SK-N-SH (cell line): Measurements from ENCODE around the gene MSRB1. TPM values are rescaled to one million over a fixed set of nuclear protein-coding genes. Genes with fewer than 3 reads are reported as not detected.

ENCODE experiments used
- CTCF ChIA-PET: fragments of 300-600, 350-600 bp; formaldehyde crosslinking; extraction: SDS; loops from one replicate; lab custom pipeline; 2021; lab: Yijun Ruan, JAX
- POLR2A ChIA-PET: fragments of 350-600 bp; sonication (Branson Sonifier 250); formaldehyde crosslinking; extraction: SDS; loops from one replicate; lab custom pipeline; 2020; ENCODE audit warnings: antibody characterized with exemption, inconsistent platforms; lab: Yijun Ruan, JAX
- DNase-seq: peaks from one replicate; pipeline ENCODE4 v3.0.0; 2012
- H2AFZ ChIP-seq: fragments of 200-600 bp; sonication (generic); 2 replicates; pipeline ENCODE4 v1.8.1; 2016; ENCODE audit warnings: antibody characterized with exemption, mild to moderate bottlenecking, low read depth
- H3F3A ChIP-seq: fragments of 200-600 bp; sonication (generic); replicated peaks from 2 replicates; pipeline ENCODE3; 2016; ENCODE audit warnings: antibody characterized with exemption, mild to moderate bottlenecking; ENCODE audit not compliant: insufficient read depth
- H3K27ac ChIP-seq, 2 experiments: fragments of 200-500 bp in 1 of 2; fragments of 200-600 bp in 1 of 2; sonication (Bioruptor generic) in 1 of 2; sonication (generic), shearing (Covaris generic) in 1 of 2; 2 replicates each; pipeline versions ENCODE4 v1.5.1 to v1.6.1; 2014 to 2016; ENCODE audit warnings: low read depth in 2 of 2, inconsistent platforms in 1 of 2, low read length in 1 of 2, mild to moderate bottlenecking in 1 of 2, mixed read lengths in 1 of 2
- H3K27me3 ChIP-seq: fragments of 200-600 bp; sonication (generic), shearing (Covaris generic); 2 replicates; pipeline ENCODE4 v1.6.1; 2016; ENCODE audit warnings: mixed run types; ENCODE audit not compliant: insufficient read depth
- H3K36me3 ChIP-seq, 2 experiments: fragments of 200-500 bp in 1 of 2; fragments of 200-600 bp in 1 of 2; sonication (Bioruptor generic) in 1 of 2; sonication (generic) in 1 of 2; replicated peaks in 1 of 2; 2 replicates each; pipeline versions ENCODE3 to v1.5.1; 2014 to 2016; ENCODE audit warnings: low read length in 1 of 2, mild to moderate bottlenecking in 1 of 2; ENCODE audit not compliant: insufficient read depth in 2 of 2, control insufficient read depth in 1 of 2
- H3K4me1 ChIP-seq, 2 experiments: fragments of 200-500 bp in 1 of 2; fragments of 200-600 bp in 1 of 2; sonication (Bioruptor generic) in 1 of 2; sonication (generic), shearing (Covaris generic) in 1 of 2; 2 replicates each; pipeline versions ENCODE4 v1.5.1 to v1.6.1; 2014 to 2016; ENCODE audit warnings: low read depth in 1 of 2, low read length in 1 of 2, mixed run types in 1 of 2; ENCODE audit not compliant: insufficient read depth in 2 of 2, control insufficient read depth in 1 of 2
- H3K4me2 ChIP-seq: fragments of 200-600 bp; sonication (generic), shearing (Covaris generic); 2 replicates; pipeline ENCODE4 v1.6.1; 2017; ENCODE audit warnings: mixed run types
- H3K4me3 ChIP-seq, 2 experiments: fragments of 200-500 bp in 1 of 2; fragments of 200-600 bp in 1 of 2; sonication (Bioruptor generic) in 1 of 2; sonication (generic), shearing (Covaris generic) in 1 of 2; 2 replicates each; pipeline versions ENCODE4 v1.5.1 to v1.8.1; 2014 to 2016; ENCODE audit warnings: low read depth in 2 of 2, inconsistent platforms in 1 of 2, low read length in 1 of 2, mild to moderate bottlenecking in 1 of 2, mixed read lengths in 1 of 2, moderate library complexity in 1 of 2
- H3K79me2 ChIP-seq: fragments of 200-600 bp; sonication (generic); 2 replicates; pipeline ENCODE4 v1.8.1; 2017; ENCODE audit warnings: mild to moderate bottlenecking; ENCODE audit not compliant: insufficient read depth
- H3K9ac ChIP-seq: fragments of 200-600 bp; sonication (generic); 2 replicates; pipeline ENCODE4 v1.6.1; 2017; ENCODE audit warnings: mixed run types
- H3K9me2 ChIP-seq: fragments of 200-600 bp; sonication (generic); 2 replicates; pipeline ENCODE4 v1.6.1; 2017; ENCODE audit warnings: mixed run types
- H3K9me3 ChIP-seq: fragments of 200-600 bp; sonication (generic); 2 replicates; pipeline ENCODE4 v1.6.1; 2017; ENCODE audit warnings: mixed run types, mild to moderate bottlenecking, moderate library complexity
- H4K20me1 ChIP-seq: fragments of 200-600 bp; sonication (generic); 2 replicates; pipeline ENCODE4 v1.6.1; 2017; ENCODE audit warnings: mild to moderate bottlenecking, mixed run types; ENCODE audit not compliant: insufficient read depth
- CTCF ChIP-seq: fragments of 200-600 bp; sonication (generic); IDR thresholded peaks from 2 replicates; pipeline ENCODE4 v1.6.1; 2017; ENCODE audit warnings: antibody characterized with exemption, mild to moderate bottlenecking, moderate library complexity
- EP300 ChIP-seq, 2 experiments: IDR thresholded peaks; 2 replicates each; pipeline versions ENCODE4 v1.4.0 to v1.6.1; 2012; ENCODE audit warnings: borderline replicate concordance in 1 of 2, low read depth in 1 of 2, low read length in 1 of 2
- MXI1 ChIP-seq: IDR thresholded peaks from 2 replicates; pipeline ENCODE4 v1.6.1; 2012; ENCODE audit warnings: mild to moderate bottlenecking, low read depth, low read length, improper control_type of control experiment
- PBX3 ChIP-seq: IDR thresholded peaks from 2 replicates; pipeline ENCODE4; 2012
- RCOR1 ChIP-seq: fragments of 150-350 bp; IDR thresholded peaks from 2 replicates; pipeline ENCODE4 v1.6.1; 2017; ENCODE audit warnings: antibody characterized with exemption, low read length
- SIN3A ChIP-seq: IDR thresholded peaks from 2 replicates; pipeline ENCODE4 v1.6.1; 2012; ENCODE audit warnings: low read depth, mild to moderate bottlenecking, low read length, moderate library complexity, borderline replicate concordance
- TEAD4 ChIP-seq: IDR thresholded peaks from 2 replicates; pipeline ENCODE4 v1.4.0; 2012; ENCODE audit warnings: mild to moderate bottlenecking, borderline replicate concordance; ENCODE audit not compliant: insufficient read depth
- WGBS: methylation state at CpG from one replicate; pipeline ENCODE4 v1.1.6; 2017; ENCODE audit warnings: low lambda C conversion rate; 5-methylcytosine and 5-hydroxymethylcytosine counted together
- polyA plus RNA-seq, 3 experiments: library from polyadenylated mRNA; depleted of rRNA; stranded (reverse); fragments of >200 nt; gene quantifications; 2 replicates each; pipeline ENCODE4 v1.2.3, GENCODE V29; 2012
- TF ChIP-seq, protein P1 (sequence below): IDR thresholded peaks from 2 replicates; pipeline ENCODE4 v1.4.0; 2012; ENCODE audit warnings: low read depth, borderline replicate concordance

Gene MSRB1
- polyA plus RNA-seq, 1 of the 3 experiments (the other 2 are of a cell fraction) = 31.4 TPM

GRCh38 chr16:1949507-1949906 is 6.5 kb upstream of the MSRB1 start:
- H4K20me1 ChIP-seq = no peaks in the 10 kb centered on the region
- DNase-seq = no peak
- no peak overlapping the region for H3K4me2 ChIP-seq
- H3K79me2 ChIP-seq = no peaks in the 10 kb centered on the region
- H3K27ac ChIP-seq = no peak overlapping the region
- POLR2A ChIA-PET = no interaction called here
- H3K9ac ChIP-seq = no peak overlapping the region
- no peaks in the 10 kb centered on the region for H3K9me3 ChIP-seq
- 79% methylated on average over 11 of the region's 11 CpGs for WGBS
- no peak overlapping the region for H2AFZ ChIP-seq
- no peaks in the 10 kb centered on the region for H3K27me3 ChIP-seq
- H3F3A ChIP-seq = no peaks in the 10 kb centered on the region
- TF ChIP-seq SIN3A = no peak
- no peak for TF ChIP-seq CTCF
- TF ChIP-seq MXI1 = no peak
- TF ChIP-seq, protein P1, sequence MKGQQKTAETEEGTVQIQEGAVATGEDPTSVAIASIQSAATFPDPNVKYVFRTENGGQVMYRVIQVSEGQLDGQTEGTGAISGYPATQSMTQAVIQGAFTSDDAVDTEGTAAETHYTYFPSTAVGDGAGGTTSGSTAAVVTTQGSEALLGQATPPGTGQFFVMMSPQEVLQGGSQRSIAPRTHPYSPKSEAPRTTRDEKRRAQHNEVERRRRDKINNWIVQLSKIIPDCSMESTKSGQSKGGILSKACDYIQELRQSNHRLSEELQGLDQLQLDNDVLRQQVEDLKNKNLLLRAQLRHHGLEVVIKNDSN = no peak
- TF ChIP-seq EP300 (IDR thresholded peaks at IDR 0.05; ENCODE audit: borderline replicate concordance in 1 of 2, low read depth in 1 of 2, low read length in 1 of 2) = no peak
- H3K4me3 ChIP-seq = no peak overlapping the region
- CTCF ChIA-PET = interaction anchor here (1.1 kb wide), 1 partner anchor 9 kb away, joined by 5 read pairs; no protein-coding TSS in a partner anchor
- H3K36me3 ChIP-seq = no peaks in the 10 kb centered on the region
- H3K4me1 ChIP-seq = peaks cover 0 to 5% of the 10 kb centered on the region in 2 experiments; a peak in 1 of 4 replicates
- no peaks in the 10 kb centered on the region for H3K9me2 ChIP-seq

DNA sequence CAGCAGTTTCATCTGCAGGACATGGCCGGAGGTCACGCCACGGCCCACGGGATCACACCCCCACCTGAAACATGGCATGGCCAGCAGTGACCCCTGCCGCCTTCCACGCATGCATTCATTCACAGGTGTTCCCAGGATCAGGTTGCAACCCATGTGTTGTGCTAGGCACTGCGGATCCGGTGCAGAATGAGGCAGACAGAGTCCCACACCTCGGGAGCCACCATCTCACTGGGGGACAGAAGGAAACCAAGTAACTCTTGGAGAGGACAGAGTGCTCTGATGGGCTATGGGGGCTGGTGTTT is 4.3 kb upstream of the MSRB1 start:
- no peak for DNase-seq
- ChIA-PET POLR2A (no interaction called here), CTCF (interaction anchor here (1.3 kb wide), 1 partner anchor 17 kb away, joined by 4 read pairs; no protein-coding TSS in a partner anchor)
- no peak overlapping the region for H3K27ac ChIP-seq
- H3K9ac ChIP-seq = no peak overlapping the region
- H4K20me1 ChIP-seq = no peaks in the 10 kb centered on the region
- H3K36me3 ChIP-seq = no peaks in the 10 kb centered on the region
- no peaks in the 10 kb centered on the region for H3K9me3 ChIP-seq
- TF ChIP-seq CTCF = no peak
- TF ChIP-seq TEAD4 = no peak
- TF ChIP-seq RCOR1 = no peak
- no peak for TF ChIP-seq PBX3
- no peak overlapping the region for H3K4me3 ChIP-seq
- H2AFZ ChIP-seq = no peak overlapping the region
- WGBS = 78% methylated on average over 9 of the region's 9 CpGs
- no peaks in the 10 kb centered on the region for H3K79me2 ChIP-seq
- no peaks in the 10 kb centered on the region for H3F3A ChIP-seq
- no peaks in the 10 kb centered on the region for H3K9me2 ChIP-seq
- H3K4me1 ChIP-seq = peaks cover 0 to 2% of the 10 kb centered on the region in 2 experiments; a peak in 2 of 4 replicates
- H3K27me3 ChIP-seq = no peaks in the 10 kb centered on the region
- no peak overlapping the region for H3K4me2 ChIP-seq
